A549 treated with ZK216348 at 1 μM for 4 hours (cell line): Measurements from ENCODE around the gene TREM1. TPM values are rescaled to one million over a fixed set of nuclear protein-coding genes. Genes with fewer than 3 reads are reported as not detected.

Experiments
- total RNA-seq: library from RNA; stranded (reverse); fragments of 200-300 nt; extraction: Qiagen RNA extraction; gene quantifications from 5 replicates; pipeline ENCODE4 v1.2.3, GENCODE V29; 2022; ENCODE audit warnings: low read depth

Gene TREM1
- 0.36 to 0.58 TPM in 2 of 5 replicates, not detected in the others for total RNA-seq

DNA sequence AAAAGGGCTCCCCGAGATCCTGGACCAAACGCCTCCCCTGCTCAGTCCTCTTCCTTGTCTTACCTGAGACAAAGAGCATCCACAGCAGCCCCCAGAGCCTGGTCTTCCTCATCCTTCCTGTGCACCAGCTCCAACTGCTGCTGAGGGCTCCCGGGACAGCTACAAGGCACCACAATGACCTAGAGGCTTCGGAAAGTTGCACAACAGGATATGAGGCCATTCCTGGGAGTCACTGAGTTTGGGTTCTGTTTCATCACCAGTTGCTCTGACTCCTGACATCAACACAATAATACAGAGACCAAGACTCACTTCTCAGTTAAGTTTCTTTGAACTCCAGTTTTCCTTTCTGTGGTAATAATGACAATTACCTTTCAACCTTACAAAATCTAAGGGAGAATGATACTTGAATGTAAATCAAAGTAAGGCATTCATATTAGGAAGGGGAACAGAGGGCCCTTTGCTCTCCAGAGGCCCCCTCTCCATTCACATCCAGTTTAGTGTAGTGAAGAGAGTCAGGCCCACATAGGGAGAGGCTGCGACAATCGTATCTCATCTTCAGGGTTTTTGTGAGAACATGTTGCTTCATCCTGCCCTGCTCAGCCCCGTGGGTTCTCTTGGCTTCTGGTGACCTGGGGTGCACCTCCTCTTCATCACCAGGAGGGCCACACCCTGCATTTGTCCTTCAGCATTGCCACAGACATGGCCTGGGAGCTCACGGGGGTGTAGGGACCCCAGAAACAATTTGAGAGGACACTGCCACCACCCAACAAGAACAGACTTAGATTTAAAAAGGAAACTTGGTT is at the start of gene TREM1:
Gene TREM1 (minus strand): TSS at position 139 of the 803 bp plus-strand sequence. CDS start 27 bp downstream, at position 112.

DNA sequence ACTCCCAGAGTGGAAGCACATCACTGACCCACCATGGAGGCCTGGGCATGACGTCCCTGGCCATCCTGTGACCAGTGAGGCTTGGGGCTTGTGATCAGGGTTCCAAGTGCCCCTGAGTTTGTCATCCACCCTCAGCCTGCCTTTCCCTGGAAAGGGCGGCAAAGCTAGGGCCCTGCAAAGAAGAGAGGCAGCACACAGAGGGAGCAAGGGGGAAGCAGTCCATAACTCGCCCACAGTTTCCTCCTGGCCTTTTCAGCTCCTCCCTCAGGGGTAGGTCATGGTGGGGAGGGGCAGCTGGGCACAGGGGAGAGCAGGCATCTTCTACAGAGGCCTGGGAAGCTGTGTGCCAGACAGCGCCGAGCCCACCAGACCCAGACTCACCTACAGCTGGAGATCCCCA is 48.8 kb upstream of the TREM1 start, which contains the start of gene NCR2:
Gene NCR2 (plus strand): TSS at position 313 of the 400 bp plus-strand sequence. CDS start 269 bp downstream, outside the sequence.

GRCh38 chr6:41228096-41228495 is 58.4 kb downstream of the TREM1 start, which contains the start of gene TREML4:
Gene TREML4, plus strand, starts transcription at chr6:41228349. Its CDS starts 79 bp downstream, at chr6:41228428.

Other genes starting within 250 kb of the TREM1 start
- 0.25 to 0.57 TPM (median 0.48 TPM) in 5 replicates for gene UNC5CL, start 247.5 kb downstream of the TREM1 start, total RNA-seq
- not detected in 5 replicates for gene TSPO2, start 244.2 kb downstream of the TREM1 start, total RNA-seq
- gene APOBEC2, start 233.5 kb downstream of the TREM1 start, total RNA-seq, result not detected in 5 replicates
- gene OARD1, start 214.3 kb downstream of the TREM1 start, total RNA-seq, result 18.8 to 21.9 TPM (median 19.9 TPM) in 5 replicates
- gene NFYA, start 213.7 kb downstream of the TREM1 start, total RNA-seq, result 10.0 to 14.7 TPM (median 14.0 TPM) in 5 replicates
- not detected in 5 replicates for gene TREML1, start 132.3 kb downstream of the TREM1 start, total RNA-seq
- gene TREM2, start 123.6 kb downstream of the TREM1 start, total RNA-seq, result not detected in 5 replicates
- gene TREML2, start 85.5 kb downstream of the TREM1 start, total RNA-seq, result not detected in 5 replicates
- gene TREML4, start 58.3 kb downstream of the TREM1 start, total RNA-seq, result not detected in 5 replicates
- gene NCR2, start 48.9 kb upstream of the TREM1 start, total RNA-seq, result not detected in 5 replicates